HepG2 (cell line): Measurements from ENCODE around the gene ATP5F1C. TPM values are rescaled to one million over a fixed set of nuclear protein-coding genes. Genes with fewer than 3 reads are reported as not detected.

ENCODE experiments used
- DMAP1 ChIP-seq: IDR thresholded peaks from 2 replicates; pipeline ENCODE4 v1.6.1; 2016
- FIP1L1 ChIP-seq: fragments of 200-400 bp; formaldehyde crosslinking; IDR thresholded peaks from 2 replicates; pipeline ENCODE4 v1.6.1; 2018; ENCODE audit warnings: low read depth, mild to moderate bottlenecking, low read length, moderate library complexity, borderline replicate concordance; ENCODE audit not compliant: insufficient read depth
- FOXP1 ChIP-seq, 2 experiments: fragments of 450-650 bp in 1 of 2; IDR thresholded peaks; 2 replicates each; pipeline ENCODE4 v1.6.1; 2017 to 2018; ENCODE audit warnings: antibody characterized with exemption in 1 of 2
- IRF2 ChIP-seq: IDR thresholded peaks from 2 replicates; pipeline ENCODE4 v1.6.1; 2018; ENCODE audit warnings: missing genetic modification reagents, missing compliant biosample characterization
- KDM5B ChIP-seq: sonication (generic); formaldehyde crosslinking; IDR thresholded peaks from 2 replicates; pipeline ENCODE4 v1.4.0; 2020; ENCODE audit warnings: missing genetic modification reagents, mild to moderate bottlenecking, borderline replicate concordance
- MXD4 ChIP-seq: IDR thresholded peaks from 2 replicates; pipeline ENCODE4 v1.6.1; 2016; ENCODE audit warnings: mild to moderate bottlenecking, missing biosample characterization, missing genetic modification reagents
- MXI1 ChIP-seq: IDR thresholded peaks from 3 replicates; pipeline ENCODE4 v1.6.1; 2012; ENCODE audit warnings: low read depth, low read length, inconsistent platforms, borderline replicate concordance
- NR2F6 ChIP-seq, 2 experiments: IDR thresholded peaks; 2 replicates each; pipeline ENCODE4 v1.6.1; 2016; ENCODE audit warnings: antibody characterized with exemption in 1 of 2, mild to moderate bottlenecking in 1 of 2
- PAF1 ChIP-seq: IDR thresholded peaks from 2 replicates; pipeline ENCODE4 v1.6.1; 2016; ENCODE audit warnings: missing genetic modification reagents, missing compliant biosample characterization
- RAD51 ChIP-seq: fragments of 450-650 bp; IDR thresholded peaks from 2 replicates; pipeline ENCODE4 v1.6.1; 2016; ENCODE audit warnings: borderline replicate concordance
- RFX3 ChIP-seq: IDR thresholded peaks from 2 replicates; pipeline ENCODE4 v1.6.1; 2016; ENCODE audit warnings: missing biosample characterization, missing genetic modification reagents
- SAP130 ChIP-seq: IDR thresholded peaks from 2 replicates; pipeline ENCODE4 v1.6.1; 2016; ENCODE audit warnings: low read depth
- SMAD9 ChIP-seq: sonication (generic); formaldehyde crosslinking; IDR thresholded peaks from 2 replicates; pipeline ENCODE4 v1.5.1; 2020; ENCODE audit warnings: mild to moderate bottlenecking, missing genetic modification reagents
- SOX13 ChIP-seq, 3 experiments: fragments of 450-650 bp in 1 of 3; sonication (generic) in 1 of 3; formaldehyde crosslinking in 1 of 3; IDR thresholded peaks in 2 of 3; conservative IDR thresholded peaks in 1 of 3; 2 replicates each; pipeline versions ENCODE4 v1.5.0 to v1.6.1; 2016 to 2020; ENCODE audit warnings: antibody characterized with exemption in 1 of 3, mild to moderate bottlenecking in 1 of 3, missing compliant biosample characterization in 1 of 3, missing genetic modification reagents in 1 of 3, moderate library complexity in 1 of 3
- SOX6 ChIP-seq, 2 experiments: fragments of 450-650 bp in 1 of 2; sonication (generic) in 1 of 2; formaldehyde crosslinking in 1 of 2; IDR thresholded peaks; 2 replicates each; pipeline versions ENCODE4 v1.4.0 to v1.6.1; 2017 to 2020; ENCODE audit warnings: antibody characterized with exemption in 1 of 2, mild to moderate bottlenecking in 1 of 2, missing genetic modification reagents in 1 of 2
- TAF1 ChIP-seq: sonication (generic); formaldehyde crosslinking; IDR thresholded peaks from 2 replicates; pipeline ENCODE4 v1.4.0; 2020; ENCODE audit warnings: missing genetic modification reagents
- TMF1 ChIP-seq: sonication (generic); formaldehyde crosslinking; IDR thresholded peaks from 2 replicates; pipeline ENCODE4 v1.8.1; 2022; ENCODE audit warnings: low read depth, missing genetic modification reagents
- ZFP1 ChIP-seq: IDR thresholded peaks from 2 replicates; pipeline ENCODE4 v1.6.1; 2016
- ZFYVE20 ChIP-seq: sonication (generic); formaldehyde crosslinking; IDR thresholded peaks from 2 replicates; pipeline ENCODE4 v1.8.0; 2023; ENCODE audit warnings: low read depth, mild to moderate bottlenecking, moderate library complexity, missing genetic modification reagents, borderline replicate concordance
- polyA plus RNA-seq, 8 experiments: library from polyadenylated mRNA; depleted of rRNA in 3 of 8; stranded (reverse) in 7 of 8; unstranded in 1 of 8; fragments of >200 nt; fragmentation: Illumina TruSeq in 4 of 8; extraction: Trizol in 4 of 8; gene quantifications; 2 replicates each; pipeline versions ENCODE4 v1.2.1 to v1.2.3, GENCODE V29; 2011 to 2016; ENCODE audit warnings: low read depth in 4 of 8, missing spikeins in 1 of 8, mixed read lengths in 1 of 8; ENCODE audit not compliant: insufficient read depth in 1 of 8
- total RNA-seq, 5 experiments: library from RNA; depleted of rRNA; stranded (reverse); fragments of >200 nt; fragmentation: Illumina TruSeq; extraction: Trizol; gene quantifications; 2 replicates each; pipeline ENCODE4 v1.2.3, GENCODE V29; 2016; ENCODE audit warnings: low read depth in 1 of 5
- TF ChIP-seq, protein P1 (sequence below): sonication (generic); formaldehyde crosslinking; IDR thresholded peaks from 2 replicates; pipeline ENCODE4 v1.4.0; 2020; ENCODE audit warnings: mild to moderate bottlenecking, missing genetic modification reagents
- TF ChIP-seq, protein P2 (sequence below): IDR thresholded peaks from 2 replicates; pipeline ENCODE4 v1.6.1; 2016; ENCODE audit warnings: low read depth
- TF ChIP-seq, protein P3 (sequence below): sonication (generic); formaldehyde crosslinking; IDR thresholded peaks from 2 replicates; pipeline ENCODE4 v1.4.0; 2020; ENCODE audit warnings: missing genetic modification reagents
- TF ChIP-seq, protein P4 (sequence below): sonication (generic); formaldehyde crosslinking; IDR thresholded peaks from 2 replicates; pipeline ENCODE4 v1.4.0; 2020; ENCODE audit warnings: missing genetic modification reagents

Gene ATP5F1C
- total and polyA plus RNA-seq, 2 of the 13 experiments (the other 11 are each of a cell fraction or from before 2014, with no cell fraction given): 407 to 416 TPM

DNA sequence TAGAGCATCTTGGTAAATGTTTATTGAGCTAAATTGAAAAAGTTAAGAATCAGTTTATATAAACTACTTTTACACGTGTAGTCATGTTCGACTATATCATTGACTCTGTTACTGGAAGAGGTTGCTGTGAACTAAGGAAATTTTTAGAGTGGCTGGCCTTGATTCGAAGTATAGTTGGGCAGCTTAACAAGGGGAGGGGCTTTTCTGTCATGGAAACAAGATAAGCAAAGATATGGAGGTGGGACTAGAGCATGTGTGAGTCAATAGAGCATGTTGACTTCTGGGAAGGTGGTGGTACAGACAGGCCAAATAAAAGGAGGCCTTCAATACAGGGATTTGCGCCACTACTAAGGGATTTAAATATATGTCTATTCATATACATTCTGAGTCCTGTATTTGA, 7.6 kb downstream of the ATP5F1C start (continued):
- TF ChIP-seq, protein P1, sequence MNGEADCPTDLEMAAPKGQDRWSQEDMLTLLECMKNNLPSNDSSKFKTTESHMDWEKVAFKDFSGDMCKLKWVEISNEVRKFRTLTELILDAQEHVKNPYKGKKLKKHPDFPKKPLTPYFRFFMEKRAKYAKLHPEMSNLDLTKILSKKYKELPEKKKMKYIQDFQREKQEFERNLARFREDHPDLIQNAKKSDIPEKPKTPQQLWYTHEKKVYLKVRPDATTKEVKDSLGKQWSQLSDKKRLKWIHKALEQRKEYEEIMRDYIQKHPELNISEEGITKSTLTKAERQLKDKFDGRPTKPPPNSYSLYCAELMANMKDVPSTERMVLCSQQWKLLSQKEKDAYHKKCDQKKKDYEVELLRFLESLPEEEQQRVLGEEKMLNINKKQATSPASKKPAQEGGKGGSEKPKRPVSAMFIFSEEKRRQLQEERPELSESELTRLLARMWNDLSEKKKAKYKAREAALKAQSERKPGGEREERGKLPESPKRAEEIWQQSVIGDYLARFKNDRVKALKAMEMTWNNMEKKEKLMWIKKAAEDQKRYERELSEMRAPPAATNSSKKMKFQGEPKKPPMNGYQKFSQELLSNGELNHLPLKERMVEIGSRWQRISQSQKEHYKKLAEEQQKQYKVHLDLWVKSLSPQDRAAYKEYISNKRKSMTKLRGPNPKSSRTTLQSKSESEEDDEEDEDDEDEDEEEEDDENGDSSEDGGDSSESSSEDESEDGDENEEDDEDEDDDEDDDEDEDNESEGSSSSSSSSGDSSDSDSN: no peak
- TF ChIP-seq, protein P2, sequence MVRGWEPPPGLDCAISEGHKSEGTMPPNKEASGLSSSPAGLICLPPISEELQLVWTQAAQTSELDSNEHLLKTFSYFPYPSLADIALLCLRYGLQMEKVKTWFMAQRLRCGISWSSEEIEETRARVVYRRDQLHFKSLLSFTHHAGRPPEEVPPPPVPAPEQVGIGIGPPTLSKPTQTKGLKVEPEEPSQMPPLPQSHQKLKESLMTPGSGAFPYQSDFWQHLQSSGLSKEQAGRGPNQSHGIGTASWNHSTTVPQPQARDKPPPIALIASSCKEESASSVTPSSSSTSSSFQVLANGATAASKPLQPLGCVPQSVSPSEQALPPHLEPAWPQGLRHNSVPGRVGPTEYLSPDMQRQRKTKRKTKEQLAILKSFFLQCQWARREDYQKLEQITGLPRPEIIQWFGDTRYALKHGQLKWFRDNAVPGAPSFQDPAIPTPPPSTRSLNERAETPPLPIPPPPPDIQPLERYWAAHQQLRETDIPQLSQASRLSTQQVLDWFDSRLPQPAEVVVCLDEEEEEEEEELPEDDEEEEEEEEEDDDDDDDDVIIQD (CRISPR knock-in tag): peak; percentile 77; the same call in 1 of the 2 replicates
- TF ChIP-seq TMF1 (CRISPR knock-in tag): no peak
- TF ChIP-seq, protein P3, sequence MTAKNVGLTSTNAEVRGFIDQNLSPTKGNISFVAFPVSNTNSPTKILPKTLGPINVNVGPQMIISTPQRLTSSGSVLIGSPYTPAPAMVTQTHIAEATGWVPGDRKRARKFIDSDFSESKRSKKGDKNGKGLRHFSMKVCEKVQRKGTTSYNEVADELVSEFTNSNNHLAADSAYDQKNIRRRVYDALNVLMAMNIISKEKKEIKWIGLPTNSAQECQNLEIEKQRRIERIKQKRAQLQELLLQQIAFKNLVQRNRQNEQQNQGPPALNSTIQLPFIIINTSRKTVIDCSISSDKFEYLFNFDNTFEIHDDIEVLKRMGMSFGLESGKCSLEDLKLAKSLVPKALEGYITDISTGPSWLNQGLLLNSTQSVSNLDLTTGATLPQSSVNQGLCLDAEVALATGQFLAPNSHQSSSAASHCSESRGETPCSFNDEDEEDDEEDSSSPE: no peak
- no peak for TF ChIP-seq FIP1L1
- TF ChIP-seq ZFP1 (CRISPR knock-in tag): 0 out of 2 replicates have a peak, but pooled peaks have one; percentile 38
- 0 out of 2 replicates have a peak, but pooled peaks have one; percentile 28 for TF ChIP-seq DMAP1
- peak; percentile 26; the same call in 1 of the 2 replicates for TF ChIP-seq IRF2 (CRISPR knock-in tag)
- TF ChIP-seq, protein P4, sequence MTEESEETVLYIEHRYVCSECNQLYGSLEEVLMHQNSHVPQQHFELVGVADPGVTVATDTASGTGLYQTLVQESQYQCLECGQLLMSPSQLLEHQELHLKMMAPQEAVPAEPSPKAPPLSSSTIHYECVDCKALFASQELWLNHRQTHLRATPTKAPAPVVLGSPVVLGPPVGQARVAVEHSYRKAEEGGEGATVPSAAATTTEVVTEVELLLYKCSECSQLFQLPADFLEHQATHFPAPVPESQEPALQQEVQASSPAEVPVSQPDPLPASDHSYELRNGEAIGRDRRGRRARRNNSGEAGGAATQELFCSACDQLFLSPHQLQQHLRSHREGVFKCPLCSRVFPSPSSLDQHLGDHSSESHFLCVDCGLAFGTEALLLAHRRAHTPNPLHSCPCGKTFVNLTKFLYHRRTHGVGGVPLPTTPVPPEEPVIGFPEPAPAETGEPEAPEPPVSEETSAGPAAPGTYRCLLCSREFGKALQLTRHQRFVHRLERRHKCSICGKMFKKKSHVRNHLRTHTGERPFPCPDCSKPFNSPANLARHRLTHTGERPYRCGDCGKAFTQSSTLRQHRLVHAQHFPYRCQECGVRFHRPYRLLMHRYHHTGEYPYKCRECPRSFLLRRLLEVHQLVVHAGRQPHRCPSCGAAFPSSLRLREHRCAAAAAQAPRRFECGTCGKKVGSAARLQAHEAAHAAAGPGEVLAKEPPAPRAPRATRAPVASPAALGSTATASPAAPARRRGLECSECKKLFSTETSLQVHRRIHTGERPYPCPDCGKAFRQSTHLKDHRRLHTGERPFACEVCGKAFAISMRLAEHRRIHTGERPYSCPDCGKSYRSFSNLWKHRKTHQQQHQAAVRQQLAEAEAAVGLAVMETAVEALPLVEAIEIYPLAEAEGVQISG (CRISPR knock-in tag): peak; percentile 86
- TF ChIP-seq ZFYVE20 (CRISPR knock-in tag): no peak
- no peak for TF ChIP-seq KDM5B
- TF ChIP-seq NR2F6 (IDR thresholded peaks at IDR 0.05): no peak
- 0 out of 2 replicates have a peak, but pooled peaks have one; percentile 21 for TF ChIP-seq NR2F6 (CRISPR knock-in tag; IDR thresholded peaks at IDR 0.05)
- peak; percentile 88 for TF ChIP-seq SAP130 (CRISPR knock-in tag)
- TF ChIP-seq SMAD9 (CRISPR knock-in tag): no peak
- TF ChIP-seq SOX6 (IDR thresholded peaks at IDR 0.05): no peak
- TF ChIP-seq SOX6 (CRISPR knock-in tag; IDR thresholded peaks at IDR 0.05): 0 out of 2 replicates have a peak, but pooled peaks have one; percentile 24
- TF ChIP-seq FOXP1 (IDR thresholded peaks at IDR 0.05): no peak
- TF ChIP-seq FOXP1 (CRISPR knock-in tag; IDR thresholded peaks at IDR 0.05): peak; percentile 59
- TF ChIP-seq RFX3 (CRISPR knock-in tag): peak; percentile 54; the same call in 1 of the 2 replicates
- peak; percentile 28; the same call in 1 of the 2 replicates for TF ChIP-seq MXD4 (CRISPR knock-in tag)
- TF ChIP-seq TAF1 (CRISPR knock-in tag): no peak
- TF ChIP-seq MXI1: peak; percentile 57; the same call in 1 of the 3 replicates
- TF ChIP-seq SOX13 (IDR thresholded peaks at IDR 0.05): no peak
- peak in 1 of 2 experiments; percentile 78; a peak in 2 of 4 replicates for TF ChIP-seq SOX13 (CRISPR knock-in tag; conservative IDR thresholded peaks at IDR 0.05 in 1 of 2, IDR thresholded peaks at IDR 0.05 in 1 of 2)
- TF ChIP-seq PAF1 (CRISPR knock-in tag): no peak
- TF ChIP-seq RAD51: no peak
